SK-N-SH (cell line): ENCODE data around the gene RAB25. TPM values are rescaled to one million over a fixed set of nuclear protein-coding genes. Genes with fewer than 3 reads are reported as not detected.

ENCODE experiments used
- CTCF ChIA-PET: fragments of 300-600, 350-600 bp; formaldehyde crosslinking; extraction: SDS; loops from one replicate; lab custom pipeline; 2021; lab: Yijun Ruan, JAX
- POLR2A ChIA-PET: fragments of 350-600 bp; sonication (Branson Sonifier 250); formaldehyde crosslinking; extraction: SDS; loops from one replicate; lab custom pipeline; 2020; ENCODE audit warnings: antibody characterized with exemption, inconsistent platforms; lab: Yijun Ruan, JAX
- DNase-seq: peaks from one replicate; pipeline ENCODE4 v3.0.0; 2012
- H2AFZ ChIP-seq: fragments of 200-600 bp; sonication (generic); 2 replicates; pipeline ENCODE4 v1.8.1; 2016; ENCODE audit warnings: antibody characterized with exemption, mild to moderate bottlenecking, low read depth
- H3F3A ChIP-seq: fragments of 200-600 bp; sonication (generic); replicated peaks from 2 replicates; pipeline ENCODE3; 2016; ENCODE audit warnings: antibody characterized with exemption, mild to moderate bottlenecking; ENCODE audit not compliant: insufficient read depth
- H3K27ac ChIP-seq, 2 experiments: fragments of 200-500 bp in 1 of 2; fragments of 200-600 bp in 1 of 2; sonication (Bioruptor generic) in 1 of 2; sonication (generic), shearing (Covaris generic) in 1 of 2; 2 replicates each; pipeline versions ENCODE4 v1.5.1 to v1.6.1; 2014 to 2016; ENCODE audit warnings: low read depth in 2 of 2, inconsistent platforms in 1 of 2, low read length in 1 of 2, mild to moderate bottlenecking in 1 of 2, mixed read lengths in 1 of 2
- H3K27me3 ChIP-seq: fragments of 200-600 bp; sonication (generic), shearing (Covaris generic); 2 replicates; pipeline ENCODE4 v1.6.1; 2016; ENCODE audit warnings: mixed run types; ENCODE audit not compliant: insufficient read depth
- H3K36me3 ChIP-seq, 2 experiments: fragments of 200-500 bp in 1 of 2; fragments of 200-600 bp in 1 of 2; sonication (Bioruptor generic) in 1 of 2; sonication (generic) in 1 of 2; replicated peaks in 1 of 2; 2 replicates each; pipeline versions ENCODE3 to v1.5.1; 2014 to 2016; ENCODE audit warnings: low read length in 1 of 2, mild to moderate bottlenecking in 1 of 2; ENCODE audit not compliant: insufficient read depth in 2 of 2, control insufficient read depth in 1 of 2
- H3K4me1 ChIP-seq, 2 experiments: fragments of 200-500 bp in 1 of 2; fragments of 200-600 bp in 1 of 2; sonication (Bioruptor generic) in 1 of 2; sonication (generic), shearing (Covaris generic) in 1 of 2; 2 replicates each; pipeline versions ENCODE4 v1.5.1 to v1.6.1; 2014 to 2016; ENCODE audit warnings: low read depth in 1 of 2, low read length in 1 of 2, mixed run types in 1 of 2; ENCODE audit not compliant: insufficient read depth in 2 of 2, control insufficient read depth in 1 of 2
- H3K4me2 ChIP-seq: fragments of 200-600 bp; sonication (generic), shearing (Covaris generic); 2 replicates; pipeline ENCODE4 v1.6.1; 2017; ENCODE audit warnings: mixed run types
- H3K4me3 ChIP-seq, 2 experiments: fragments of 200-500 bp in 1 of 2; fragments of 200-600 bp in 1 of 2; sonication (Bioruptor generic) in 1 of 2; sonication (generic), shearing (Covaris generic) in 1 of 2; 2 replicates each; pipeline versions ENCODE4 v1.5.1 to v1.8.1; 2014 to 2016; ENCODE audit warnings: low read depth in 2 of 2, inconsistent platforms in 1 of 2, low read length in 1 of 2, mild to moderate bottlenecking in 1 of 2, mixed read lengths in 1 of 2, moderate library complexity in 1 of 2
- H3K79me2 ChIP-seq: fragments of 200-600 bp; sonication (generic); 2 replicates; pipeline ENCODE4 v1.8.1; 2017; ENCODE audit warnings: mild to moderate bottlenecking; ENCODE audit not compliant: insufficient read depth
- H3K9ac ChIP-seq: fragments of 200-600 bp; sonication (generic); 2 replicates; pipeline ENCODE4 v1.6.1; 2017; ENCODE audit warnings: mixed run types
- H3K9me2 ChIP-seq: fragments of 200-600 bp; sonication (generic); 2 replicates; pipeline ENCODE4 v1.6.1; 2017; ENCODE audit warnings: mixed run types
- H3K9me3 ChIP-seq: fragments of 200-600 bp; sonication (generic); 2 replicates; pipeline ENCODE4 v1.6.1; 2017; ENCODE audit warnings: mixed run types, mild to moderate bottlenecking, moderate library complexity
- H4K20me1 ChIP-seq: fragments of 200-600 bp; sonication (generic); 2 replicates; pipeline ENCODE4 v1.6.1; 2017; ENCODE audit warnings: mild to moderate bottlenecking, mixed run types; ENCODE audit not compliant: insufficient read depth
- CHD2 ChIP-seq: fragments of 150-350 bp; IDR thresholded peaks from 2 replicates; pipeline ENCODE4 v1.6.1; 2018; ENCODE audit warnings: low read length; ENCODE audit not compliant: partially characterized antibody
- CTCF ChIP-seq: fragments of 200-600 bp; sonication (generic); IDR thresholded peaks from 2 replicates; pipeline ENCODE4 v1.6.1; 2017; ENCODE audit warnings: antibody characterized with exemption, mild to moderate bottlenecking, moderate library complexity
- ELF1 ChIP-seq: IDR thresholded peaks from 2 replicates; pipeline ENCODE4 v1.4.0; 2012
- EP300 ChIP-seq, 2 experiments: IDR thresholded peaks; 2 replicates each; pipeline versions ENCODE4 v1.4.0 to v1.6.1; 2012; ENCODE audit warnings: borderline replicate concordance in 1 of 2, low read depth in 1 of 2, low read length in 1 of 2
- EZH2phosphoT487 ChIP-seq: fragments of 200-600 bp; sonication (generic); IDR thresholded peaks from 2 replicates; pipeline ENCODE4 v1.6.1; 2017; ENCODE audit warnings: low read depth, mixed run types, mild to moderate bottlenecking, antibody characterized with exemption, moderate library complexity, borderline replicate concordance
- FOXM1 ChIP-seq: IDR thresholded peaks from 2 replicates; pipeline ENCODE4 v1.4.0; 2012; ENCODE audit warnings: low read depth, mild to moderate bottlenecking
- GABPA ChIP-seq: IDR thresholded peaks from 2 replicates; pipeline ENCODE4 v1.4.0; 2012; ENCODE audit warnings: low read depth, mild to moderate bottlenecking
- GATA2 ChIP-seq: sonication (generic); formaldehyde crosslinking; IDR thresholded peaks from 2 replicates; pipeline ENCODE4 v1.5.0; 2020; ENCODE audit warnings: mild to moderate bottlenecking, missing genetic modification reagents
- IRF3 ChIP-seq: fragments of 150-350 bp; IDR thresholded peaks from 2 replicates; pipeline ENCODE4 v1.6.1; 2016; ENCODE audit warnings: mild to moderate bottlenecking, low read depth, low read length
- MAX ChIP-seq: IDR thresholded peaks from 2 replicates; pipeline ENCODE4 v1.4.0; 2012; ENCODE audit warnings: low read depth
- MEF2A ChIP-seq: IDR thresholded peaks from 2 replicates; pipeline ENCODE4 v1.4.0; 2012; ENCODE audit warnings: low read depth, borderline replicate concordance
- MXI1 ChIP-seq: IDR thresholded peaks from 2 replicates; pipeline ENCODE4 v1.6.1; 2012; ENCODE audit warnings: mild to moderate bottlenecking, low read depth, low read length, improper control_type of control experiment
- NRF1 ChIP-seq: IDR thresholded peaks from 2 replicates; pipeline ENCODE4 v1.6.1; 2012; ENCODE audit warnings: low read depth, mild to moderate bottlenecking, low read length
- PBX3 ChIP-seq: IDR thresholded peaks from 2 replicates; pipeline ENCODE4; 2012
- RAD21 ChIP-seq: IDR thresholded peaks from 2 replicates; pipeline ENCODE4 v1.6.1; 2012; ENCODE audit warnings: mild to moderate bottlenecking, low read length
- RCOR1 ChIP-seq: fragments of 150-350 bp; IDR thresholded peaks from 2 replicates; pipeline ENCODE4 v1.6.1; 2017; ENCODE audit warnings: antibody characterized with exemption, low read length
- RFX5 ChIP-seq: IDR thresholded peaks from 2 replicates; pipeline ENCODE4 v1.6.1; 2012; ENCODE audit warnings: mild to moderate bottlenecking, improper control_type of control experiment, low read length
- RXRA ChIP-seq: IDR thresholded peaks from 2 replicates; pipeline ENCODE4 v1.4.0; 2012; ENCODE audit warnings: low read depth, mild to moderate bottlenecking, borderline replicate concordance
- SIN3A ChIP-seq: IDR thresholded peaks from 2 replicates; pipeline ENCODE4 v1.6.1; 2012; ENCODE audit warnings: low read depth, mild to moderate bottlenecking, low read length, moderate library complexity, borderline replicate concordance
- TAF1 ChIP-seq: IDR thresholded peaks from 2 replicates; pipeline ENCODE4 v1.6.1; 2012; ENCODE audit warnings: low read depth, mild to moderate bottlenecking, low read length, moderate library complexity, borderline replicate concordance
- TCF12 ChIP-seq: IDR thresholded peaks from 2 replicates; pipeline ENCODE4 v1.4.0; 2012
- TEAD4 ChIP-seq: IDR thresholded peaks from 2 replicates; pipeline ENCODE4 v1.4.0; 2012; ENCODE audit warnings: mild to moderate bottlenecking, borderline replicate concordance; ENCODE audit not compliant: insufficient read depth
- YY1 ChIP-seq: IDR thresholded peaks from 2 replicates; pipeline ENCODE4 v1.4.0; 2012; ENCODE audit warnings: low read depth, mild to moderate bottlenecking
- WGBS: methylation state at CpG from one replicate; pipeline ENCODE4 v1.1.6; 2017; ENCODE audit warnings: low lambda C conversion rate; 5-methylcytosine and 5-hydroxymethylcytosine counted together
- polyA plus RNA-seq, 3 experiments: library from polyadenylated mRNA; depleted of rRNA; stranded (reverse); fragments of >200 nt; gene quantifications; 2 replicates each; pipeline ENCODE4 v1.2.3, GENCODE V29; 2012

Gene RAB25
- polyA plus RNA-seq, 1 of the 3 experiments (the other 2 are of a cell fraction), result not detected

- no peak for TF ChIP-seq CTCF
- TF ChIP-seq MAX, result no peak
- TF ChIP-seq MXI1, result no peak
- TF ChIP-seq PBX3, result no peak
- TF ChIP-seq RCOR1, result no peak
- TF ChIP-seq GABPA, result no peak
- TF ChIP-seq RAD21, result no peak
- no peak for TF ChIP-seq SIN3A
- no peak for TF ChIP-seq EP300 (IDR thresholded peaks at IDR 0.05; ENCODE audit: borderline replicate concordance in 1 of 2, low read depth in 1 of 2, low read length in 1 of 2)
Observed at GRCh38 chr1:156065871-156066270, 4.9 kb downstream of the RAB25 start (continued).

- H3K9me2 ChIP-seq, result no peaks in the 10 kb centered on the region
- no peaks in the 10 kb centered on the region for H3K9me3 ChIP-seq
- no peak overlapping the region for H3K4me3 ChIP-seq
- ChIA-PET POLR2A (no interaction called here), CTCF (interaction anchor here (0.9 to 5.0 kb wide), 18 partner anchors 12 to 161 kb away, joined by 3 to 45 read pairs (median 4); no protein-coding TSS in a partner anchor)
- no peaks in the 10 kb centered on the region for H3K27me3 ChIP-seq
- 34% methylated on average over 2 of the region's 2 CpGs for WGBS
- no peak overlapping the region for H3K9ac ChIP-seq
- H3K36me3 ChIP-seq, result peaks cover 0 to under 1% of the 10 kb centered on the region in 2 experiments
- TF ChIP-seq RFX5 (no peak), YY1 (no peak), ELF1 (no peak), IRF3 (no peak), SIN3A (no peak), MEF2A (no peak), NRF1 (no peak), TEAD4 (no peak), CHD2 (no peak), TCF12 (no peak), TAF1 (no peak), FOXM1 (no peak), EZH2phosphoT487 (no peak), RXRA (no peak), PBX3 (no peak), MXI1 (no peak), CTCF (no peak), MAX (no peak), GATA2 (CRISPR knock-in tag) (no peak)
- no peak overlapping the region for H3K27ac ChIP-seq
- H3K4me1 ChIP-seq, result peaks cover 0 to 17% of the 10 kb centered on the region in 2 experiments; a peak in 1 of 4 replicates
- H3K4me2 ChIP-seq, result no peak overlapping the region
- peaks cover 23% of the 10 kb centered on the region for H3F3A ChIP-seq
- H3K79me2 ChIP-seq, result no peaks in the 10 kb centered on the region
- H4K20me1 ChIP-seq, result 0 out of 2 replicates have a peak, but pooled peaks cover 6% of the 10 kb centered on the region
- DNase-seq, result no peak
- H2AFZ ChIP-seq, result no peak overlapping the region
Observed at GRCh38 chr1:156067262-156067661, 6.3 kb downstream of the RAB25 start.
